GM18517 (cell line): ENCODE results near the gene ANKLE1.

Experiments used
- ATAC-seq: cut with Tn5 transposase; IDR thresholded peaks from one replicate; pipeline ENCODE4 v1.9.1; 2021; ENCODE audit warnings: mild to moderate bottlenecking, moderate library complexity; ENCODE audit not compliant: unreplicated experiment

ANKLE1 gene, protein sequence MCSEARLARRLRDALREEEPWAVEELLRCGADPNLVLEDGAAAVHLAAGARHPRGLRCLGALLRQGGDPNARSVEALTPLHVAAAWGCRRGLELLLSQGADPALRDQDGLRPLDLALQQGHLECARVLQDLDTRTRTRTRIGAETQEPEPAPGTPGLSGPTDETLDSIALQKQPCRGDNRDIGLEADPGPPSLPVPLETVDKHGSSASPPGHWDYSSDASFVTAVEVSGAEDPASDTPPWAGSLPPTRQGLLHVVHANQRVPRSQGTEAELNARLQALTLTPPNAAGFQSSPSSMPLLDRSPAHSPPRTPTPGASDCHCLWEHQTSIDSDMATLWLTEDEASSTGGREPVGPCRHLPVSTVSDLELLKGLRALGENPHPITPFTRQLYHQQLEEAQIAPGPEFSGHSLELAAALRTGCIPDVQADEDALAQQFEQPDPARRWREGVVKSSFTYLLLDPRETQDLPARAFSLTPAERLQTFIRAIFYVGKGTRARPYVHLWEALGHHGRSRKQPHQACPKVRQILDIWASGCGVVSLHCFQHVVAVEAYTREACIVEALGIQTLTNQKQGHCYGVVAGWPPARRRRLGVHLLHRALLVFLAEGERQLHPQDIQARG

DNA sequence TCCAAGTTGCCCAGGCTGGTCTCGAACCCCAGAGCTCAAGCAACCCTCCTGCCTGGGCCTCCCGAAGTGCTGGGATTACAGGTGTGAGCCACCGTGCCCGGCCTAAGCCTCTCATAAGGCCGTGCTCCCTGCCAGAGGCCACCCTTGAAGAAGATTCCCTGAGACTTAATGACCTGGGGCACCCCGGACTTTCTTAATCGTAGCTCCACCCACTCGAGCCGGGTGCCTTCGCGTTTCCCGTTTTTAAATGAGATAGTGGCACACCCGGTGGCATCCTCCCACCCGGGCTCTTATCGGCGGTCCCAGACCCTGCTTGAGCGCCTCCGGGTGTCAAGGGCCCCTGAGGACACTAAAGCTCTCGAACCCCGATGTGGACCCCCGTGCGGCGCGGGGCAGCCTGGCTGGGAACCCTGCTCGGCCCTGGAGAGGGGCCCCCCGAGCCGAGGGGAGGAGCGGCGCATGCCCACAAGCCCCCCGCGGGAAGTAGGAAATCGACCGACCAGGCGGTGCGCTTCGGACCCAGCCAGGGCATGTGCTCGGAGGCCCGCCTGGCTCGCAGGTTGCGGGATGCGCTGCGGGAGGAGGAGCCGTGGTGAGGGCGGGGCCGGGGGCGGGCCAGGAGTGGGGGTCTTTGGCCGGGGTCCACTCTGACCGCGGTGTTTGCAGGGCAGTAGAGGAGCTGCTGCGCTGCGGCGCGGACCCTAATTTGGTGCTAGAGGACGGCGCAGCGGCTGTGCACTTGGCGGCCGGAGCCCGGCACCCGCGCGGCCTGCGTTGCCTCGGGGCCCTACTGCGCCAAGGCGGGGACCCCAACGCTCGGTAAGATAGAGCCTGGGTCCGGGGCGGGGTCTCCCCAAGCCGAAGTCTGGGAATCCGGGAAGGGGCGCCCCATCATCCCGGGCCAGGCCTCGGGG is at the start of gene ANKLE1:
Gene ANKLE1, plus strand, starts transcription at position 511 of the 914 bp plus-strand sequence. Its CDS starts 20 bp downstream, at position 531.
- no peak for ATAC-seq

DNA sequence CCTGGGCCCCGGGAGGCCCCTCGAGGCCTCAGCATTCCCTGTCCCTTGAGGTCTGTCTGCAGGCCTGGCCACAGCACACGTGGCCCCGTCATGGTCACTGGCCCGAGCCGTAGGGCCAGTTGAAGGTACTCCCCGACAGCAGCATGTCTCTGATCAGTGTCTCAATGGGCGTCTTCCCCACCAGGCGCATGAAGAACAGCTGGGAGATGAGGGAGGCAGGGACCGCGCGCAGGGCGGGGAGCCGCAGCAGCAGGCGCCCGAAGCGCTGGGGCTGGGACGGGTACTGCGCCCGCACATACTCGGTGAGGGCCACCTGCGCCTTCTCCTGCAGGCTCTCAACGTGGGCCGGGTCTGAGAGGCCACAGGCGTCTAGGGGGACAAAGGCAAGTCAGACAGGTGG is 49.4 kb upstream of the ANKLE1 start:
- no peak for ATAC-seq

DNA sequence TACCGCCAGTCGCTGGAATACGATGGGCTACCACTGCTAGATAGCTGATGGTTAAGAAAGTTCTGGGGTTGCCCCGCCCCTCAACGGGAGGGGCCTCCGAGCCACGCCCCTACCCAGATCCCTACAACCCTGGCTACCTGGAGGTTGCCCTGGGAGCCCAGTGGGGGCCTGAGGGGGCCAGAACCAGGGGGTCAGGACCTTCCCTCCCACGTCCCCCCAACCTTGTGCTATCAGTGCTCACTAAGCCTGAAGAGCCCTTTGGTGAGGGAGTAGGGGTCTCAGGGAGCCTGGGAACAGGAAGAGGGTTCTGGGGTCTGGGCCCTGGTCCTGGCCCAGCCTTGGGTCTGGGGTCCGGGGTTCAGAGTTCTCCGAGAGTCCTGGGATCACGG is 46.8 kb upstream of the ANKLE1 start:
- peak; percentile 33 for ATAC-seq

DNA sequence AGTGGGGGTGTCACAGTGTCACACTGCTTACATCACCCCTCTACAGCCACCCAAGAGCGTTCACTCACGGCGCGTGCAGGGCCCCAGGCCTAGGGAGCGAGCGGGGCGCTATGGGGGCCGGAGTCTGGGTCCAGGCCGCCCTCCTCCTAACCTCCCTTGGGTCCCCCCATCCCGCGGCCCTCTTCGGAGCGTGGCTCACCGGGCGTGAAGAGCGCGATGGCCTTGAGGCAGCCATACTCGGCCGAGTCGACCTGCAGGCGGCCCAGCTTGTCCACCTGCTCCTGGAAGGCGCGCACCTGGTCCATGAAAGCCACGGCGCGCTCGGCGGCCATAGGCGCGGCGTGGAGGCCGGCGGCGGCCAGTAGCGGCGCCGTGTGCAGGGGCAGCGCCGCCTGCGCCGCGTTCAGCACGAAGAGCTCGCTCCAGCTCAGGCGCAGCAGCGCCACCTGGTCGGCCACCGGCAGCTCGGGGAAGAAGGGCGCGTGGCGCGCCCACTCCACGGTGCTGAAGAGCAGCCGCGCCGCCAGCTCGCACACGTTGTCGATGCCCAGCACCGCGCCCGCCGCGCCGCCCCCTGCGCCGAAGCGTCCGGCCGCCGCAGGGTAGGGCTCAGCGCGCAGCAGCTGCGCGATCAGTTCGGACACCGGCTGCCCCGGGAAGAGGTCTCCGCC is 46.3 kb upstream of the ANKLE1 start:
- peak; percentile 55 for ATAC-seq

DNA sequence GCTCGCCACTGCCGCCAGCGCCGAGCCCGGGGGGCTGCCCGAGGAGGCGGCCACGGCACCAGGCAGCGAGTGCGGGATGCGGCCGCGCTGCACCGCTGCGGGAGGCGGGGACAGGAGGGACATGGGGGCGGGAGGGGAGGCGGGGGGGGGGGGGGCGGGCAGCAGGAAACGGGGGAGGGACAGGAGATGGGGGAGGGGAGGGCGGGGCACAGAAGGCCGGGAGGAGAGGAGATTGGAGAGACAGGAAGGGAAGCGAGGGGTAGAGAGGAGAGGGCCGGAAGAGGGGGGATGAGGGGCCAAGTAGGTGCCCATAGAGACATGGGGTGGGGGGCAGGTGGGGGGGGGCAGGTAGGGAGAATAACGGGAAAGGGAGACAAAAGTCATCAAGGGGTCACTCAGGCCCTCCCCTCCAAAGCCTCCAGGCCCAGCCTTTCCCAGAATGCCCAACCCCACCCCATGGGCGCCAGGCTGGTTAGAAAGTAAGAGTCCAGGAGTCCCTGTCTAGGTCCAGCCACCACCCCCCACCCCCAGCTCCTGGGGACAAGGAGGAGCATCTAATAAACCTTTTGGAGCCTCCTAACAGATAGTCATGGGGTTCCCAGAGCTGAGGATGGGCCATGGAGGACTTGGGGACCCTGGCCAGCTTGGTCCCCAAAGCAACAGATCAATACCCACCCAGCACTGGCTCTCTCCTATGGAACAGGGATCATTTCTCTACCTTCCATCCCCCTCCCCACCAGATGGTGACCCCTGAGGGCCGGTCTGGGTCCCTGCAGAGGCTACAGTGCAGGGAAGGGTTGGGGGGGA is 45.5 kb upstream of the ANKLE1 start:
- ATAC-seq = no peak

DNA sequence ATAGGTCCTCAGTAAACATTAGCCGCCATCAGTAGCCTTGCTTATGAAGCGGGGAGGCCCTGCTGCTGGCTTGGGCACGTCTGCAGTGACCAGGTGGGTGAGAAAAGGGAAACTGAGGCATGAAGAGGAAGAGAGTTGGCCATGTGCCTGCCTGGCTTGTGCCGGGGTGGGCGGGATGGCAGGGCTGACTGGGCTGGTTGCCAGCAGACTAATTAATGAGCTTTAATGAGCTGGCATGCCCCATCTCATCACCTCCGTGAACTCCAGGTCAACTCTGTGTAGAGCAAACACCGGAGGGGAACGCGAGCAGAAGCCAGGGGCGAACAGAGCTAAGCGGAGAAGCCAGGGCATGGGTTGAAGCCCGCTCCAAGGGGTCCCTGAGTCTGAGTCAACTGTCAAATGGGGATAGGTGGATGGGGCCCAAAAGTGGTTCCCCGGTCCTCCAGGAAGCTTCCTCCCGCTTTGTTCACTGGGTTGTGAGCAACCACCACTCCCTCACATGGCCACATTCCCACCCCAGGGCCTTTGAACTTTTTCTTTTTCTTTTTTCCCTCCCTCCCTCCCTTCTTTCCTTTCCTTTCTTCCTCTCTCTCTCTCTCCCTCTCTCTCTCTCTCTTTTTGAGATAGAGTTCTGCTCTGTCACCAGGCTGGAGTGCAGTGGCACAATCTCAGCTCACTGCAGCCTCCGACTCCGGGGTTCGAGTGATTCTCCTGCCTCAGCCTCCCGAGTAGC is 44.7 kb upstream of the ANKLE1 start:
- ATAC-seq = no peak

DNA sequence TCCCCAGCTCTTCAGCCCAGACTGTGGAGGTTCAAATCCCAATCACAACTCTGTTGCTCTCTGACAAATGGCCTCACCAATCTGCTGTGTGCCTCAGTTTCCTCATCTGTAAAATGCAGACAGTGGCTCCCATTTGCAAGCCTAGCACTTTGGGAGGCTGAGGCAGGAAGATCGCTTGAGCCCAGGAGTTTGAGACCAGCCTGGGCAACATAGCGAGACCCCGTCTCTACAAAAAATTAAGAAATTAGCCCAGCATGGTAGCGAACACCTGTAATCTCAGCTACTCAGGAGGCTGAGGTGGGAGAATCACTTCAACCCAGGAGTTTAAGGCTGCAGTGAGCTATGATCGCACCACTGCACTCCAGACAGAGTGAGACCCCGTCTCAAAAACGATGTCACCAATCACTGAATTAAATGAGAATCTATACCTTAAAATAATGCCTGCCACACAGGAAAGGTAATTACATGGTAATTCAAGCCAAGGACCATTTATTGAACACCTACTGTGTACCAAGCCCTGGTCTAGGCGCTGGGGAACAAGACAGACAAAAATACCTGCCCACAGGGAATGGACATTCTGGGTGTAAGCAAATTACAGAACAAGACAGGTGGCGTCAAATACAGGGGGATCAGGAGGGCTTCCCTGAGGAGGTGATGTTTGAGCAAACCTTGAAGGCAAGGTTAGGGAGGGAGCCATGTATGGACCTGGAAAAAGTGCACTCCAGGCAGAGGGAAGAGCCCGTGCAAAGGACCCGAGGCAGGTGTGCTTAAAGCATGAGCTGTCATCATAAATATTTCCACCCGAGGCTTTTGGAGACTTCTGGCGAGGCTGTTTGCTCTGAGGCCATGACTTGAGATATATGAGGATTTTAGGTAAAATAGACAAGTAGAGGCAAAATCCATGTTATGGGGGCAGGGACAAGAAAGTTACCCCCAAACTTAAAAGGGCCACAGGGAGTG is 43.7 kb upstream of the ANKLE1 start:
- ATAC-seq = no peak

DNA sequence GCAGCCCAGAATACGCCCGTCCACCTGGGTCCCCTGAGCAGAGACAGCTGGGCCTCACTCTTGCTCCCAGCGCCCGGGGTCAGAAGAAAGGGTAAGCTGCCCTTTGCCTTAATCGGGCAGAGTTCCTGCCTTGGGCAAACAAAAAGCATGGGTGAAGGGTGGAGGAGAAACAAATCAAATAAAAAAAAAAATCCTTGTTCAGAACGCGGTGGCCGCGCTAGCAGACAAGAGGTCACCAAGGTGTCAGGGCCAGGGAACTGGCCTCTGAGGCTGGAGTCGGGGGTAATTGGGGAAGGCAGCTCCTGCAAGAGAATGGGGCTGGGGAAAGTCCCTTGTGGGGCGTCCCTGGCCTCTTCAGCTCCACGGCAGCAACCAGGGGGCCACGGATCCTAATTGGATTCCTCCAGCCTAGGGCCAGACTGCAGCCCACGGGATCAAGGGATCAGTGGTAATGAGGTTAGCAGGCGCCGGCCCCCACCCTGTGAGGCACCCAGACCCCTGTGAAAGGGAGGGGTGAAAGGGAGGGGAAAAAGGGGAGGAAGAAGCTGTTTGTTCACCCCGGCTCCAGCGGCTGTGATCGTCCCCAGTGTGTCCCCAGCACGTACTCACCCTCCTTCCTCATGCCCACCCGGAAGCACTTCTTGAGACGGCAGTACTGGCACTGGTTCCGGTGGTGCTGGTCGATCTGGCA is 41.5 kb upstream of the ANKLE1 start:
- ATAC-seq = no peak

DNA sequence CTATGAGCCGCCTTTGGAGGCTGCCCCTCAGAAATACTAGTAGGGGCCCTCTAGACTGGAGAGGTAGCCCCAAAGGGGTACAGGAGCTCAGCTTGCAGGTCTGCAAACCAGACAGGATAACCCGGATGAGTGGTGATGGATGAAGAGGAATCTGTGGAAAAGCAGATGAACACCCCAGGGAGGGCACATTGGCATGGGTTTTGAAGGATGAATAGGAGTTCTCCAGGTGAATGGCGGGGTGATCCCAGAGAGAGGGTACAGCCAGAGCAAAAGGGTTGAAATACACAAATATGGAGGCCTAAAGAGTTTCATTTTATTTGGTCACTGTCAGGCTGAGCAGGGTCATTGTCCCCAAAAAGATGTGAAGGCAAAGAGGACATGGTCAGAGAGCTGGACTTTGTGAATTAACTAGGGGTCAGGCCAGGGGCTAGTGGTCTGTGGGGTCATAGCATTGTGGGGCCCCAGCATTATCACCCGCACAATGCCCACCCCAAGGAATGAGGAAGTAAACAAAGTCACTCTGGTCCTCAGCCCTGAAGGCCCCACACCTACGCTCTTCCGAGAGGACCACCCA is 40.8 kb upstream of the ANKLE1 start:
- ATAC-seq = no peak

DNA sequence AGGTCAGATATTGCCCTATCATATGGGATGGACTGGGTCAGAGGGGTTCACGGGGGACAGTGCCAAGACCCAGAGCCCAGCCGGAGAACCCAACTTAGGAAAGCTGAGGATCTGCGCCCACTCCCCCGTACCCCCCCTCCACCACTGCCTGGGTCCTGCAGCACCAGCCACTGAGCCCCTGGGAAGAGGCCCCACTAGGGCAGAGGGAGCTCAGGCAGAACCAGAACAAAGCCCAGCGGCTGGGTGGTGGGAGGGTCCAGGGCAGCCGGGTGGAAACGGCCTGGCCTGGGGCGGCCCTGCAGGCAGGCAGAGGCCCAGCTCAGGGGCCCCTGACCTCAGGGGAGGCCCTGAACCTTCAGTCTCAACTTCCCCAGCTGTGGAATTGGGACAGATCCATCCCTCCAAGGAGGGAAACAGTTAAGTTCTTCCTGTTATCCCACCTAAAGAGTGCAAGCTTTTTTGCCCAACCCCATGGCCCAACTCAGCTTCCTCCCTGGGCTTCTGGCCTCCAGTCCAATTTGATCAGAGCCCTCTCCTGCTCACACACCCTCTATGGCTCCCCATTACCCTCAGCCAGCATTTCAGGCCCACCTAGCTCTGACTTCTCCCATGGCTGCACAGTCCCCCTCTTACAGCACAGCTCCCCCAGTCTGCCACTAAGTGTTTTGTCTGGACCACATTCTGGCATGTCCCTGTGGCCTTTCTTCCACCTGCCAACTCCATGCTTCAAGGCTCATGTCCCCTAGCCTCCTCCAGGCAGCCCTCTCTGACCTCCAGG is 39.1 kb upstream of the ANKLE1 start:
- ATAC-seq = no peak

DNA sequence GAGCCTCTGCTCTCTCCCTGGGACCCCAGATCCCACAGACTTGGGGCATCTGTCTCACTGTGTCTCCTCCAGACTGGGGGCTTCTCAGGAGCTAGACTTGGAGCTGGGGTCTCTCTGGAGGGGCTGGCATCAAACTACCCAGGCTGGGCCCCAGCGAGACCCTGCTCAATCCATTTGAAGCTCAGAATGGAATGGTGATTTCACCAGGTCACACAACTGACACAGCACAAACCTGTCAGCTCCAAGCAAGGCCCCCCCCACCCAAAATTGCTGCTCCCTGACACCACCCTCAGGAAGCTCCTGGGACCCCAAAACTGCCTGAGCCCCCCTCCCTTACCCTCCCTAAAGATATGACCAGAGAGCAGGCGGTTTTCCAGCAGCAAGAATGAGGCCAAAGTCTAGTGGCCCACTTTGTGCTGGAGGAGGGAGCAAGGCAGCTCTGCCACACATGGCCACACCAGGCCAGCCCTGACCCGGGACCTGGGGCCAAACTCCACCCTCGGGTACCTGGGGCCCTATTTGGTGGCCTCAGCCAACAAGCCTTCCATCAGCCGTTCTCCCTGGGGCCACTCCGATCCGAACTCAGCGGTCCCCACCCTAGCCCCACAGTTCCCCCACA is 38.4 kb upstream of the ANKLE1 start:
- no peak for ATAC-seq

DNA sequence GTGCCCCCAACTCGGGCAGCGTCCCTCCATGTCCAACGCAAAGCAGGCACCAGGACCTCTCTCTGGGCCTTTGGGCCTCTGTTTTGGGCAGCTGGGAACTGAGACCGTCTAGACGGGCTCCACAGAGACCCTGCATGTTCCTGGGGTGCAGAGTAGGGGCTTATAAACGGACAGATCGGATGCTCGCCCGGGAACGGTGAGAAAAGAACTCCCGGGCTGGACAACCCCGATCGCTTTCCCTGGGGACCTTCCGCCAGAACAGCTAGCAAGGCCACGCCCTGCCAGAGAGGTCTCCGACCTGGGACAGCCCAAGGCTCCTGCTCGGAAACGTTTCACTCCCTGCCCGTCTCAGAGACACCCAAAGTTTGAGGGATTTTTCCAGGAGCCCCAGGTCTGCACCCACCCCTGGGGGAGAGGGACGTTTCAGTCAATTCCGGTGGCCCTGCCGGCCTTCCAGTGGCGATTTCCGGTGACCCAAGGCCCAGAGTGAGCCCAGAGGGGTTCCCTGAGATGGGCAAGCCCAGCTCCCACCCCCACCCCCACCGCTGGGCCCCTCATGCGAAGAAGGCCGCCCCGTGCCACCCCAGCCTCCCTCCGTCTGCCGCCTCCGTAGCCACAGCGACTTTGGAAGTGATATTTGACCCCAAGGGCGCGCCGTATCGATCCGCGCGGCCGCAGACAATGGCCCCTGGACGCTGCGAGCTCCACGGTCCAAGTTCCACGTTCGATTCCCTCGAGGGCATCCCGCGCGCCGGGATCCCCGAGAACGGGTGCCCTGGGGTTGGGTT is 37.7 kb upstream of the ANKLE1 start:
- ATAC-seq = no peak

DNA sequence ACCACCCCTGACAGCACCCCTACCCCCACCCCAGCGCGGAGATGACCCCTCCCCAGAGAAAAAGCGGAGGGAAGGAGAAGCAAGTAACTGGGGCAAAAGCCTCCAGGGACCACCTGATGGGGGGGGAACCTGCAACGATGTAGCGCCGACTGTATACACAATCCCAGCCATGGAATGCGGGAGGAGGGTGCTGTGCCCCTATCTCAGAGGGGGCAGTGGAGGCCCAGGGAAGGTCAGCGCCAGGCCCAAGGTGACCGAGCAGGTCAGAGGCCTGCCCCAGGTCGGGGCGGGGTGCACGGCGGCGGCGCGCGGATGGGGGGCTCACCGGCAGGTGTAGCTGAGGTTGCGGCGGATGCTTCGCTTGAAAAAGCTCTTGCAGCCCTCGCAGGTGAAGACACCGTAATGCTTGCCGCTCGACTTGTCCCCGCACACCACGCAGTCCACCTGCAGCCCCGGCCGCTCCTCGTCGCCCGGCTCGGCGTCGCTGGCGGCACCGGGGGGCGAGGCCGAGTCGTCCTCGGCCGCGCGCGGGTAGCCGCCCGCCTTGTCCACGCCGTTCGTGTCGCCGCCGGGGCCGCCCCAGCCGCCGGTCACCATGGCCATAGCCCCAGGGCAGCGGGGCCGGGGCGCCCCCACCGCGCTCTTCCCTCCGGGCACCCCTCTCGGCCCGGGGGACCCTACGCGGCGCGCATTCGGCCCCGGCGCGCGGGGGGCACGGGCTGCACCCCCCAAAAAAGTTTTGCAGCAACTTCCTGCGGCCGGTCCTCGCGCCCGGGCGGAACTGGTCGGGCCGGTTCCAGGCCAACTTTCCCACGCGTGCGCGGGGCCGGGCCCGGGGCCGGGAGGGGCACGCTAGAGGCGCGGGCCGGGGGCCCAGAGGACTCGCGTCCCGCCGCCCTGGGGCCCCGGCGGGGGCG is 36.8 kb upstream of the ANKLE1 start:
- ATAC-seq = no peak

DNA sequence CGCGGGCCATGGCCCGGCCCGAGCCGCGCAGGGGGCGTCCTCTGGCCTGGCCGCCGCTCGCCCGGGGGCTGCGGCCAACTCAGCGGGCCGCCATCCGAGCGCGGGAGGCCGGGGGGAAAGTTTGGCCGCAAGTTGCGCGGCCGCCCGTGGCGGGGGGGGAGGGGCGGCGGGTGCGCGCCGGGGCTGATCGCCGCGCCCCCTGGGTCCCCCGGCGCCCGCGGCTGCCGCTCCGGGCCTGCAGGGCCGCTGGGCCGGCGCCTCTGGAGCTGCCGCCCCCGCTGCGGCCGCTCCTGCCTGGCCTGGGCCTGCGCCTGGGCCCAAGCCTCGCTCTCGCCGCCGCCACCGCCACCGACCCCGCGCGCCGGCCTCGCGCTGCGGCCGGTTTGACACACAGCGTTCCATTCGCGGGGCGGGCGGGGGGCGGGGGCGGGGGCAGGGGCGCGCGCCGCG is 36.1 kb upstream of the ANKLE1 start, which contains the start of gene NR2F6:
Gene NR2F6, minus strand, starts transcription at position 385 of the 450 bp plus-strand sequence. CDS start 699 bp downstream, outside the sequence.
- no peak for ATAC-seq
